Prostate gland (tissue), 2 donors: ENCODE measurements around the gene SLC4A1.

Experiments used
- POLR2A ChIP-seq: fragments of 450-650 bp; IDR thresholded peaks from one replicate; pipeline ENCODE4 v1.6.1; 2016; ENCODE audit warnings: antibody characterized with exemption, mild to moderate bottlenecking
- POLR2AphosphoS5 ChIP-seq: sonication (generic); formaldehyde crosslinking; IDR thresholded peaks from one replicate; pipeline ENCODE4 v1.6.1; 2017; ENCODE audit warnings: antibody characterized with exemption
- TF ChIP-seq, protein P1 (sequence below), 4 experiments: fragments of 200-600 bp in 2 of 4; fragments of 450-650 bp in 2 of 4; sonication (generic) in 2 of 4; IDR thresholded peaks; 1 replicate in 3 of 4; 2 replicates in 1 of 4; pipeline ENCODE4 v1.5.1; 2016 to 2019; ENCODE audit warnings: antibody characterized with exemption in 4 of 4, mild to moderate bottlenecking in 2 of 4, moderate library complexity in 2 of 4

DNA sequence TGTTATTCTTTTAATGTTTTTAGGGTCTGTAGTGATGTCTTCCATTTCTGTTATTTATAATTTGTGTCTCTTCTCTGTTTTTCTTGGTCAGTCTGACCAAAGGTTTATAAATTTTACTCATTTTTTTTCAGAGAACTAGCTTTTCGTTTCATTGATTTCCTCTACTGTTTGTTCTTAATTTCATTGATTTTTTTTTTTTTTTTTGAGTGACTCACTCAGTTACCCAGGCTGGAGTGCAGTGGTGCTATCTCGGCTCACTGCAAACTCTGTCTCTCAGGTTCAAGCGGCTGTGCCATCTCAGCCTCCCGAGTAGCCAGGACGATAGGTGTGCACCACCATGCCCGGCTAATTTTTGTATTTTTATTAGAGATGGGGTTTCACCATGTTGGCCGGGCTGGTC lies 35.9 kb downstream of the SLC4A1 start:
- TF ChIP-seq, protein P1, sequence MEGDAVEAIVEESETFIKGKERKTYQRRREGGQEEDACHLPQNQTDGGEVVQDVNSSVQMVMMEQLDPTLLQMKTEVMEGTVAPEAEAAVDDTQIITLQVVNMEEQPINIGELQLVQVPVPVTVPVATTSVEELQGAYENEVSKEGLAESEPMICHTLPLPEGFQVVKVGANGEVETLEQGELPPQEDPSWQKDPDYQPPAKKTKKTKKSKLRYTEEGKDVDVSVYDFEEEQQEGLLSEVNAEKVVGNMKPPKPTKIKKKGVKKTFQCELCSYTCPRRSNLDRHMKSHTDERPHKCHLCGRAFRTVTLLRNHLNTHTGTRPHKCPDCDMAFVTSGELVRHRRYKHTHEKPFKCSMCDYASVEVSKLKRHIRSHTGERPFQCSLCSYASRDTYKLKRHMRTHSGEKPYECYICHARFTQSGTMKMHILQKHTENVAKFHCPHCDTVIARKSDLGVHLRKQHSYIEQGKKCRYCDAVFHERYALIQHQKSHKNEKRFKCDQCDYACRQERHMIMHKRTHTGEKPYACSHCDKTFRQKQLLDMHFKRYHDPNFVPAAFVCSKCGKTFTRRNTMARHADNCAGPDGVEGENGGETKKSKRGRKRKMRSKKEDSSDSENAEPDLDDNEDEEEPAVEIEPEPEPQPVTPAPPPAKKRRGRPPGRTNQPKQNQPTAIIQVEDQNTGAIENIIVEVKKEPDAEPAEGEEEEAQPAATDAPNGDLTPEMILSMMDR (IDR thresholded peaks at IDR 0.05), result no peak
- TF ChIP-seq POLR2AphosphoS5 (no peak), POLR2A (no peak)
